Measurements from ENCODE around the gene JUNB. TPM values are rescaled to one million over a fixed set of nuclear protein-coding genes. Genes with fewer than 3 reads are reported as not detected.

The JUNB gene
- total and polyA plus RNA-seq, 11 donors = 19.6 to 205 (median 52.9) TPM

DNA sequence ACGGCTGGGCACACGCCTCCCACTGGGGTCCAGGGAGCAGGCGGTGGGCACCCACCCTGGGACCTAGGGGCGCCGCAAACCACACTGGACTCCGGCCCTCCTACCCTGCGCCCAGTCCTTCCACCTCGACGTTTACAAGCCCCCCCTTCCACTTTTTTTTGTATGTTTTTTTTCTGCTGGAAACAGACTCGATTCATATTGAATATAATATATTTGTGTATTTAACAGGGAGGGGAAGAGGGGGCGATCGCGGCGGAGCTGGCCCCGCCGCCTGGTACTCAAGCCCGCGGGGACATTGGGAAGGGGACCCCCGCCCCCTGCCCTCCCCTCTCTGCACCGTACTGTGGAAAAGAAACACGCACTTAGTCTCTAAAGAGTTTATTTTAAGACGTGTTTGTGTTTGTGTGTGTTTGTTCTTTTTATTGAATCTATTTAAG lies 1.6 kb downstream of the JUNB start:
- H3K9me3 ChIP-seq = no peaks in the 10 kb centered on the region
- H3K27ac ChIP-seq = peak overlapping the region; percentile 95 to 100 (median 99)
- H3K4me1 ChIP-seq = peaks cover 3 to 56% (median 38%) of the 10 kb centered on the region in 12 donors
- peaks cover 0 to 12% (median 8%) of the 10 kb centered on the region in 9 donors for H3K36me3 ChIP-seq
- H3K27me3 ChIP-seq = no peaks in the 10 kb centered on the region
- no peak for ATAC-seq
- WGBS, 4 donors = 0 to 1% (median 0%) methylated on average over 22 of the region's 22 CpGs
- intact Hi-C loops (cut with DNase I) = loop anchor here in 1 of 10 donors (2.0 kb wide), 1 partner anchor 14 kb away; no protein-coding TSS in a partner anchor
- DNase-seq = no peak
- peak overlapping the region; percentile 43 to 99 (median 84) for H3K4me3 ChIP-seq
- TF ChIP-seq, protein P1, sequence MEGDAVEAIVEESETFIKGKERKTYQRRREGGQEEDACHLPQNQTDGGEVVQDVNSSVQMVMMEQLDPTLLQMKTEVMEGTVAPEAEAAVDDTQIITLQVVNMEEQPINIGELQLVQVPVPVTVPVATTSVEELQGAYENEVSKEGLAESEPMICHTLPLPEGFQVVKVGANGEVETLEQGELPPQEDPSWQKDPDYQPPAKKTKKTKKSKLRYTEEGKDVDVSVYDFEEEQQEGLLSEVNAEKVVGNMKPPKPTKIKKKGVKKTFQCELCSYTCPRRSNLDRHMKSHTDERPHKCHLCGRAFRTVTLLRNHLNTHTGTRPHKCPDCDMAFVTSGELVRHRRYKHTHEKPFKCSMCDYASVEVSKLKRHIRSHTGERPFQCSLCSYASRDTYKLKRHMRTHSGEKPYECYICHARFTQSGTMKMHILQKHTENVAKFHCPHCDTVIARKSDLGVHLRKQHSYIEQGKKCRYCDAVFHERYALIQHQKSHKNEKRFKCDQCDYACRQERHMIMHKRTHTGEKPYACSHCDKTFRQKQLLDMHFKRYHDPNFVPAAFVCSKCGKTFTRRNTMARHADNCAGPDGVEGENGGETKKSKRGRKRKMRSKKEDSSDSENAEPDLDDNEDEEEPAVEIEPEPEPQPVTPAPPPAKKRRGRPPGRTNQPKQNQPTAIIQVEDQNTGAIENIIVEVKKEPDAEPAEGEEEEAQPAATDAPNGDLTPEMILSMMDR (IDR thresholded peaks at IDR 0.05) = no peak
- no peak for TF ChIP-seq POLR2A (IDR thresholded peaks at IDR 0.05)

DNA sequence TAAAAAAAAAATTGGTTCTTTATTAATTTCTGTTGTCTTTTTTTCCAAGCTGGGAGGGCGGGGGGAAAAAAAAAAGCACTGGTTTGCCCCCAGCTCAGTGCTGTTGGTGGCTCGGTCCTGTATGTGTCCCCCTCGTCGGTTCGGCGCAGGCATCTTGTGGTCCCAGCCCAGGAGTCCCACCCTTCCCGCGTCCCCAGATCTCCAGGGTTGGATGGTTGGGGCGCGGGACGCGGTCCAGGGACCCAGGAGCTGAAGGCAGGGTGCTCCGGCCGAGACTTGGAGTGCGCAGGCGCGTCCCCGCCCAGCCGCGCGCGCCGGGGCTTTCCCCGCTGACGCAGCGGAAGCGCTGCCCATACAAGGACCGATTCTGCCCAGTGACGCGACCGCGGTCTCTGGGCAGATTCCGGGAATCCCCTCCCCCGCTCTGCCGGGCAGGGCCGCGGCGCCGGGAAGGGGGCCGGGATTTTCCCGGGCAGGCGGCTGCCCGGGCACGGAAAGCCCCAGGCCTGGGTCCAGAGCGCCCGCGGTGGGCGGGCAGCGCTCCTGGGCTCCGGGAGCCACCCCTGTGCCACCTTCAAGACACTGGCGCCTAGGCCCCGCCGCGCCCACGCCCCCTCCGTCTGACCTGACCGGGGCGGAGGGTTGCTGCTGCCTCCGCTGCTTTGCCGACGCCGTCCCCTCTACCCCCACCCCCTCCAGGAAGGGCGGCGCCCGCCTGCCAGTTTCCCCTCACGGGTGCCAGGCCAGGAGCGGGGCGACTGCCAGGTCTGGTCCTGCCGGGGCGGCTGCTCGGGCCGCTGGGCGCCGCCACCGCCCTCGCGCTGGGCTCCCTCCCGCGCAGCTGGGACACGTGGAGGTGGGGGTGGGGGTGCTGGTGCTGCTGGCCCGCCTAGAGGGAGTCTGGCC lies 2.3 kb downstream of the JUNB start:
- peaks cover 0 to 19% (median 12%) of the 10 kb centered on the region in 9 donors for H3K36me3 ChIP-seq
- peaks cover 3 to 49% (median 31%) of the 10 kb centered on the region in 12 donors for H3K4me1 ChIP-seq
- no peaks in the 10 kb centered on the region for H3K27me3 ChIP-seq
- peak overlapping the region; percentile 95 to 100 (median 99) for H3K27ac ChIP-seq
- H3K4me3 ChIP-seq = peak overlapping the region; percentile 43 to 99 (median 84)
- intact Hi-C loops (cut with DNase I) = loop anchor here in 3 of 10 donors (2.0 kb wide), 2 partner anchors 15 to 17 kb away; no protein-coding TSS in a partner anchor
- 0 to 1% (median 0%) methylated on average over 25 to 81 of the region's 81 CpGs for WGBS, 4 donors
- H3K9me3 ChIP-seq = no peaks in the 10 kb centered on the region
- ATAC-seq (peak; percentile 35 to 54 (median 45)), DNase-seq (peak; percentile 94 to 97 (median 95))
- TF ChIP-seq POLR2A (IDR thresholded peaks at IDR 0.05) = peak in 1 of 2 donors; percentile 78
- TF ChIP-seq, protein P1 (IDR thresholded peaks at IDR 0.05) = peak in 3 of 12 donors; percentile 16 to 25 (median 23)

DNA sequence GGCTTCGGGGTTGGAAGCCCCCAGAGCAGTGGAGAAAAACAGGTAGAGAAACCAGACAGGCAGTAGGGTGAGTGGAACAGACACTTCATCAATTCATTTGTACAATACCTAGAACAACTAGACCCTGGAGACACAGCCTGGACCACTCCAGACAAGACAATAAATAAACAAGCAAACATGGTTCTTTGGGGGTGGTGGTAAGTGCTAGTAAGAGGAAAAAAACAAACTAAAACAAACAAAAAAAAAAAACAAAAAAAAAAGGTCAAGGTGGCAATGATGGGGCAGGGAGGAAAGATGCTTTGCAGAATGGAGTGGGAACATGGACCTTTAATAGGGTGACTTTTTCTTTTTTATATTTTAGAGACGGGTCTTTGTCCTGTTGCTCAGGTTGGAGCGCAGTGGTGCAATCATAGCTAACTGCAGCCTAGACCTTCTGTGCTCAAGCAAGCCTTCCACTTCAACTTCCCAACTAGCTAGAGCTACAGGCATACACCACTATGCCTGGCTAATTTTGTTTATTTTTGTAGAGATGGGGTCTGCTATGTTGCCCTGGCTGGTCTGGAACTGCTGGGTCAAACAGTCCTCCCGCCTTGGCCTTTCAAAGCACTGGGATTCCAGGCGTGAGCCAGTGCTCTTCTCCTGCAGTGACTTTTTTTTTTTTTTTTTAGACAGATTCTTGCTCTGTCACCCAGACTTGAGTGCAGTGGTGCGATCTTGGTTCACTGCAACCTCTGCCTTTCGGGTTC lies 3.1 kb downstream of the JUNB start:
- TF ChIP-seq, protein P1 (IDR thresholded peaks at IDR 0.05) = no peak
- no peak for TF ChIP-seq POLR2A (IDR thresholded peaks at IDR 0.05)

More for the DNA sequence above, 3.1 kb downstream of the JUNB start:
- WGBS, 4 donors = 72 to 82% (median 77%) methylated on average over 7 of the region's 7 CpGs
- Histone ChIP-seq H3K36me3 (peaks cover 0 to 27% (median 16%) of the 10 kb centered on the region in 9 donors), H3K4me3 (peak overlapping the region; percentile 43 to 99 (median 84)), H3K27ac (peak overlapping the region; percentile 95 to 100 (median 99)), H3K9me3 (no peaks in the 10 kb centered on the region), H3K4me1 (peaks cover 3 to 41% (median 23%) of the 10 kb centered on the region in 12 donors), H3K27me3 (no peaks in the 10 kb centered on the region)
- intact Hi-C loops (cut with DNase I) = loop anchor here in 2 of 10 donors (2.0 kb wide), 1 partner anchor 18 kb away; no protein-coding TSS in a partner anchor
- DNase-seq (no peak), ATAC-seq (no peak)

Data from heart left ventricle (tissue), 16 donors.